ENCODE results near the gene FKBP1B.

The FKBP1B gene

GRCh38 chr2:24010477-24011249 is 38.9 kb upstream of the FKBP1B start (continued):
- TF ChIP-seq ZNF518A (tag by site-specific recombination; conservative IDR thresholded peaks at IDR 0.05; ENCODE audit: low read depth) (no peak), ZNF585B (tag by site-specific recombination; IDR thresholded peaks at IDR 0.05) (no peak), HOXA7 (CRISPR knock-in tag; IDR thresholded peaks at IDR 0.05; ENCODE audit: borderline replicate concordance) (no peak), HOXD13 (CRISPR knock-in tag; IDR thresholded peaks at IDR 0.05; ENCODE audit: borderline replicate concordance) (no peak), ZNF707 (tag by site-specific recombination; IDR thresholded peaks at IDR 0.05) (no peak)

- ChIA-PET CTCF (no interaction called here), POLR2A (no interaction called here)
- H3K36me3 ChIP-seq (ENCODE audit: control insufficient read depth in 2 of 2, insufficient read depth in 1 of 2, low read length in 2 of 2), result no peaks in the 10 kb centered on the region
- no peak overlapping the region for H3K4me3 ChIP-seq (ENCODE audit: low read depth, low read length)
- no peaks in the 10 kb centered on the region for H3K9me3 ChIP-seq (ENCODE audit: control insufficient read depth, insufficient read depth, low read depth, low read length)
- H3K27ac ChIP-seq (ENCODE audit: extremely low read depth, low read depth, low read length), result no peak overlapping the region
- TF ChIP-seq SCRT1 (tag by site-specific recombination; IDR thresholded peaks at IDR 0.05; ENCODE audit: borderline replicate concordance) (no peak), ZNF623 (tag by site-specific recombination; IDR thresholded peaks at IDR 0.05) (peak; percentile 73), ZNF660 (tag by site-specific recombination; IDR thresholded peaks at IDR 0.05) (no peak)
- no peaks in the 10 kb centered on the region for H3K4me1 ChIP-seq (ENCODE audit: control insufficient read depth, insufficient read depth, low read length)
Measured at GRCh38 chr2:24011250-24012104, 38.1 kb upstream of the FKBP1B start.

GRCh38 chr2:24012521-24013188 is 36.9 kb upstream of the FKBP1B start:
- H3K27ac ChIP-seq (ENCODE audit: extremely low read depth, low read depth, low read length), result no peak overlapping the region
- POLR2A ChIA-PET, result interaction anchor here (0.9 kb wide), 1 partner anchor 63 kb away, joined by 3 read pairs; the partner anchor contains the start of gene SF3B6
- H3K9me3 ChIP-seq (ENCODE audit: control insufficient read depth, insufficient read depth, low read depth, low read length), result no peaks in the 10 kb centered on the region
- H3K36me3 ChIP-seq (ENCODE audit: control insufficient read depth in 2 of 2, insufficient read depth in 1 of 2, low read length in 2 of 2), result no peaks in the 10 kb centered on the region
- no peaks in the 10 kb centered on the region for H3K4me1 ChIP-seq (ENCODE audit: control insufficient read depth, insufficient read depth, low read length)
- no peak overlapping the region for H3K4me3 ChIP-seq (ENCODE audit: low read depth, low read length)
- CTCF ChIA-PET, result interaction anchor here (0.6 to 0.9 kb wide), 4 partner anchors 34 to 552 kb away, joined by 3 to 4 read pairs (median 3); partner anchors contain the start of gene ATAD2B
- no peak for TF ChIP-seq ZSCAN16 (tag by site-specific recombination; IDR thresholded peaks at IDR 0.05)
- no peak for TF ChIP-seq ZNF2 (tag by site-specific recombination; IDR thresholded peaks at IDR 0.05)
- TF ChIP-seq GLI4 (tag by site-specific recombination; IDR thresholded peaks at IDR 0.05), result no peak
- no peak for TF ChIP-seq GFI1B (tag by site-specific recombination; IDR thresholded peaks at IDR 0.05)
- TF ChIP-seq PRDM6 (tag by site-specific recombination; IDR thresholded peaks at IDR 0.05), result no peak
- TF ChIP-seq AEBP2 (tag by site-specific recombination; IDR thresholded peaks at IDR 0.05; ENCODE audit: borderline replicate concordance), result no peak
- TF ChIP-seq SALL2 (tag by site-specific recombination; IDR thresholded peaks at IDR 0.05; ENCODE audit: borderline replicate concordance), result no peak
- no peak for TF ChIP-seq ZSCAN5A (tag by site-specific recombination; IDR thresholded peaks at IDR 0.05)
- TF ChIP-seq ZBTB44 (tag by site-specific recombination; IDR thresholded peaks at IDR 0.05), result no peak
- no peak for TF ChIP-seq ZNF48 (tag by site-specific recombination; IDR thresholded peaks at IDR 0.05)

Measured in HEK293 (cell line).